Uterus (tissue), 2 donors: ENCODE results near the gene VAX1.

ENCODE experiments used
- POLR2A ChIP-seq, 2 donors: fragments of 450-650 bp; IDR thresholded peaks; one replicate each; pipeline ENCODE4 v1.6.1; 2016; ENCODE audit warnings: antibody characterized with exemption in 2 of 2, mild to moderate bottlenecking in 1 of 2, moderate library complexity in 1 of 2
- TF ChIP-seq, protein P1 (sequence below), 4 experiments: fragments of 200-600 bp in 2 of 4; fragments of 450-650 bp in 2 of 4; sonication (generic) in 2 of 4; IDR thresholded peaks; one replicate each; pipeline ENCODE4 v1.5.1; 2016 to 2019; ENCODE audit warnings: antibody characterized with exemption in 4 of 4, mild to moderate bottlenecking in 2 of 4, moderate library complexity in 1 of 4

DNA sequence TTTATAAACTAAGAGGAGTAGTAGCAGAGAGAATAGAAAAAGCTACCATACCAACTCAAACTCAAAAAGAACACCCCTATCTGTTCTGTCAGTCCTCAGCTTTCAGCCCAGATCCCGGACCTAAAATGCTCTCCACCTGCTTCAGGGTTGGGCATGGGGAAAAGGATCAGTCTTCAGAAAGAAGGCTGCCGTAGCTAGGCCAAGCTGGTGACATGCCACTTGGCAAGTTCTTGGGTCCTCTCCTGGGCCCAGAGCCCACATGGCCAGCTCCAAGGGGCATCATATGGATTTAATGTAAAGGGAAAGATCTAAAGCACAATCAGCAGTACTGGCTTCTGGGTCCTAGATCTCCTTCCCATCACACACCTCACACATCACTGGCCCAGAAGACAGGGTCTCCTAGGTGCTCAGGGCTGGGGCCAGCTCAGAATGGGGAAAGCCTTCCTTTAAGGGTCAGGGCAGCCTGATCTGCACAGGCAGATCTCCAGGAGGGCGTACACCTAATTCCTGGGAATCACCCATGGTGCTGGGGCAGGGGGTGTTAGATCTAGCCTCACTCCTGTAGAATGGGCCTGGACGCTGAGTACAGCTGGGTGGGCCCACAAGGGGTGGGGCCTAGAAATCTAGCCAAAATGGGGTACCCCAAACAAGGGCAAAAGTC lies 2.5 kb downstream of the VAX1 start:
- TF ChIP-seq, protein P1, sequence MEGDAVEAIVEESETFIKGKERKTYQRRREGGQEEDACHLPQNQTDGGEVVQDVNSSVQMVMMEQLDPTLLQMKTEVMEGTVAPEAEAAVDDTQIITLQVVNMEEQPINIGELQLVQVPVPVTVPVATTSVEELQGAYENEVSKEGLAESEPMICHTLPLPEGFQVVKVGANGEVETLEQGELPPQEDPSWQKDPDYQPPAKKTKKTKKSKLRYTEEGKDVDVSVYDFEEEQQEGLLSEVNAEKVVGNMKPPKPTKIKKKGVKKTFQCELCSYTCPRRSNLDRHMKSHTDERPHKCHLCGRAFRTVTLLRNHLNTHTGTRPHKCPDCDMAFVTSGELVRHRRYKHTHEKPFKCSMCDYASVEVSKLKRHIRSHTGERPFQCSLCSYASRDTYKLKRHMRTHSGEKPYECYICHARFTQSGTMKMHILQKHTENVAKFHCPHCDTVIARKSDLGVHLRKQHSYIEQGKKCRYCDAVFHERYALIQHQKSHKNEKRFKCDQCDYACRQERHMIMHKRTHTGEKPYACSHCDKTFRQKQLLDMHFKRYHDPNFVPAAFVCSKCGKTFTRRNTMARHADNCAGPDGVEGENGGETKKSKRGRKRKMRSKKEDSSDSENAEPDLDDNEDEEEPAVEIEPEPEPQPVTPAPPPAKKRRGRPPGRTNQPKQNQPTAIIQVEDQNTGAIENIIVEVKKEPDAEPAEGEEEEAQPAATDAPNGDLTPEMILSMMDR (IDR thresholded peaks at IDR 0.05): no peak
- TF ChIP-seq POLR2A (IDR thresholded peaks at IDR 0.05): no peak
